Measurements from ENCODE around the gene EHBP1.

The EHBP1 gene

DNA sequence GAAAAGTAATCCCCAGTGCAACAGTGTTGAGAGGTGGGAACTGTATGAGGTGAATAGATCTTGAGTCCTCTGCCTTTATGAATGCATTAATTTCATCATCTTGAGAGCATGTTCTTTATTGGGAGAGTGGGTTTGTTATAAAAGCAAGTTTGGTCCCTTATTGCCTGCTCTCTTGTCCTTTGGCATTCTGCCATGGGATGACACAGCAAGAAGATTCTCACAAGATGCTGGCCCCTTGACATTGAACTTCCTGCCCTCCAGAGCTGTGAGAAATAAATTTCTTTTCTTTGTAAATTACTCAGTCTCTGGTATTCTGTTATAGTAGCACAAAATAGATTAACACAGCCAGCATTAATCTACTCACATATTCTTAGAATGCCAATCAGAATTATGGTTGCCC is 108.6 kb downstream of the EHBP1 start:
- TF ChIP-seq, protein P1, sequence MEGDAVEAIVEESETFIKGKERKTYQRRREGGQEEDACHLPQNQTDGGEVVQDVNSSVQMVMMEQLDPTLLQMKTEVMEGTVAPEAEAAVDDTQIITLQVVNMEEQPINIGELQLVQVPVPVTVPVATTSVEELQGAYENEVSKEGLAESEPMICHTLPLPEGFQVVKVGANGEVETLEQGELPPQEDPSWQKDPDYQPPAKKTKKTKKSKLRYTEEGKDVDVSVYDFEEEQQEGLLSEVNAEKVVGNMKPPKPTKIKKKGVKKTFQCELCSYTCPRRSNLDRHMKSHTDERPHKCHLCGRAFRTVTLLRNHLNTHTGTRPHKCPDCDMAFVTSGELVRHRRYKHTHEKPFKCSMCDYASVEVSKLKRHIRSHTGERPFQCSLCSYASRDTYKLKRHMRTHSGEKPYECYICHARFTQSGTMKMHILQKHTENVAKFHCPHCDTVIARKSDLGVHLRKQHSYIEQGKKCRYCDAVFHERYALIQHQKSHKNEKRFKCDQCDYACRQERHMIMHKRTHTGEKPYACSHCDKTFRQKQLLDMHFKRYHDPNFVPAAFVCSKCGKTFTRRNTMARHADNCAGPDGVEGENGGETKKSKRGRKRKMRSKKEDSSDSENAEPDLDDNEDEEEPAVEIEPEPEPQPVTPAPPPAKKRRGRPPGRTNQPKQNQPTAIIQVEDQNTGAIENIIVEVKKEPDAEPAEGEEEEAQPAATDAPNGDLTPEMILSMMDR (IDR thresholded peaks at IDR 0.05; ENCODE audit: low read depth, low read length, missing control alignments), result no peak
- no peak overlapping the region for H3K4me3 ChIP-seq (replicated peaks; ENCODE audit: low read depth, low read length)
- DNase-seq (ENCODE audit: extremely low read depth, low read depth), result peak; percentile 31

- no peak overlapping the region for H3K4me3 ChIP-seq (replicated peaks; ENCODE audit: low read depth, low read length)
- no peak for DNase-seq (ENCODE audit: extremely low read depth, low read depth)
- TF ChIP-seq, protein P1 (IDR thresholded peaks at IDR 0.05; ENCODE audit: low read depth, low read length, missing control alignments), result no peak
These were observed 111.8 kb downstream of the EHBP1 start for GRCh38 chr2:62817348-62817747.

DNA sequence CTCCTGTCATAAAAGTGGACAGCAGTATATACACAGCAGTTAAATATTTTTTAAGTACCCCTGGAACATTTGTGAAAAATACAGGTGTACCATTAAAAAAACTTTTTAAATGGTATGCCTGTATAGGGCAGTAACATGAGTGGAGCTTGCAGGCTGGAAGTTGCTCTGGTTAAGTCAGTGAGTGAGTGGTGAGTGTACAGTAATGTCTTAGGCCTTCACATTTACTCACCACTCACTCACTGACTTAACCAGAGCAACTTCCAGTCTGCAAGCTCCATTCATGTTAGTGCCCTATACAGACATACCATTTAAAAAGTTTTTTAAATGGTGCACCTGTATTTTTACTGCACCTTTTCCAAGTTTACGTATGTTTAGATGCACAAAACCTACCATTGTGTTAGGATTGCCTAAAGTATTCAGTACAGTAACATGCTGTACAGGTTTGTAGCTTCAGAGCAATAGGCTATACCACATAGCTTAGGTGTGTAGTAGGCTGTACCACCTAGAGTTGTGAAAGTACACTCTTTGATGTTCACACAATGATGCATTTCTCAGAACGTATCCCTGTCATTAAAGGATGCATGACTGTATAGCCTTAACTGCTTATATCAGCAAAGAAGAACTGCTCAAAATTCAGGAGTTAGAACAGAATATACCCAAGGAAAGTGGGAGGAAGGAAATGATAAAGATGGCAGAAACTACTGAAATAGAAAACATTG is 112.6 kb downstream of the EHBP1 start:
- TF ChIP-seq, protein P1 (IDR thresholded peaks at IDR 0.05; ENCODE audit: low read depth, low read length, missing control alignments), result no peak
- H3K4me3 ChIP-seq (replicated peaks; ENCODE audit: low read depth, low read length), result no peak overlapping the region
- no peak for DNase-seq (ENCODE audit: extremely low read depth, low read depth)

- no peak for DNase-seq (ENCODE audit: extremely low read depth, low read depth)
- TF ChIP-seq, protein P1 (IDR thresholded peaks at IDR 0.05; ENCODE audit: low read depth, low read length, missing control alignments), result no peak
- no peak overlapping the region for H3K4me3 ChIP-seq (replicated peaks; ENCODE audit: low read depth, low read length)
These were observed 117.0 kb downstream of the EHBP1 start for GRCh38 chr2:62822549-62822948.

GRCh38 chr2:62824388-62824787 is 118.9 kb downstream of the EHBP1 start:
- no peak overlapping the region for H3K4me3 ChIP-seq (replicated peaks; ENCODE audit: low read depth, low read length)
- TF ChIP-seq, protein P1 (IDR thresholded peaks at IDR 0.05; ENCODE audit: low read depth, low read length, missing control alignments), result no peak
- no peak for DNase-seq (ENCODE audit: extremely low read depth, low read depth)

GRCh38 chr2:62826141-62826540 is 120.6 kb downstream of the EHBP1 start:
- no peak overlapping the region for H3K4me3 ChIP-seq (replicated peaks; ENCODE audit: low read depth, low read length)
- TF ChIP-seq, protein P1 (IDR thresholded peaks at IDR 0.05; ENCODE audit: low read depth, low read length, missing control alignments), result no peak
- no peak for DNase-seq (ENCODE audit: extremely low read depth, low read depth)

Data from HFF-Myc (cell line).